HEK293 (cell line): Measurements from ENCODE around the gene PIGH.

Source experiments
- CTCF ChIA-PET: fragments of 350-600 bp; formaldehyde crosslinking; extraction: SDS; loops from one replicate; lab custom pipeline; 2021; ENCODE audit warnings: antibody characterized with exemption; lab: Yijun Ruan, JAX
- POLR2A ChIA-PET: fragments of 300-600 bp; formaldehyde crosslinking; extraction: SDS; loops from one replicate; lab custom pipeline; 2020; ENCODE audit warnings: antibody characterized with exemption, inconsistent platforms; lab: Yijun Ruan, JAX
- H3K27ac ChIP-seq: fragments of 200-500 bp; sonication (Bioruptor generic); 2 replicates; pipeline ENCODE4 v1.5.1; 2014; ENCODE audit warnings: low read depth, low read length, control low read depth, inconsistent platforms; ENCODE audit errors: extremely low read depth
- H3K36me3 ChIP-seq, 2 experiments: fragments of 200-500 bp in 1 of 2; sonication (Bioruptor generic) in 1 of 2; 1 replicate in 1 of 2; 2 replicates in 1 of 2; pipeline ENCODE4 v1.5.1; 2014 to 2017; ENCODE audit warnings: inconsistent platforms in 2 of 2, low read length in 2 of 2; ENCODE audit not compliant: control insufficient read depth in 2 of 2, insufficient read depth in 1 of 2
- H3K4me1 ChIP-seq: fragments of 200-500 bp; sonication (Bioruptor generic); 2 replicates; pipeline ENCODE4 v1.5.1; 2014; ENCODE audit warnings: mild to moderate bottlenecking, low read length, inconsistent platforms; ENCODE audit not compliant: control insufficient read depth, insufficient read depth
- H3K4me3 ChIP-seq: 2 replicates; pipeline ENCODE4 v1.5.1; 2011; ENCODE audit warnings: low read depth, mild to moderate bottlenecking, control low read depth, low read length, moderate library complexity
- H3K9me3 ChIP-seq: fragments of 200-500 bp; sonication (Bioruptor generic); 2 replicates; pipeline ENCODE4 v1.5.1; 2014; ENCODE audit warnings: low read depth, low read length, inconsistent platforms; ENCODE audit not compliant: control insufficient read depth, insufficient read depth
- CTCF ChIP-seq: fragments of 450-650 bp; formaldehyde crosslinking; IDR thresholded peaks from 2 replicates; pipeline ENCODE4 v1.5.1; 2016; ENCODE audit warnings: missing biosample characterization, missing genetic modification characterization
- GLI4 ChIP-seq: fragments of 450-650 bp; formaldehyde crosslinking; IDR thresholded peaks from 2 replicates; pipeline ENCODE4 v1.5.1; 2016; ENCODE audit warnings: missing biosample characterization, missing genetic modification characterization
- KLF1 ChIP-seq: fragments of 450-650 bp; formaldehyde crosslinking; IDR thresholded peaks from 2 replicates; pipeline ENCODE4 v1.5.1; 2016; ENCODE audit warnings: missing biosample characterization, missing genetic modification characterization
- MEIS1 ChIP-seq: sonication (generic); formaldehyde crosslinking; IDR thresholded peaks from 2 replicates; pipeline ENCODE4 v1.8.1; 2022; ENCODE audit warnings: missing genetic modification reagents, mild to moderate bottlenecking, borderline replicate concordance
- MYNN ChIP-seq: fragments of 450-650 bp; formaldehyde crosslinking; IDR thresholded peaks from 2 replicates; pipeline ENCODE4 v1.5.1; 2016; ENCODE audit warnings: missing biosample characterization, missing genetic modification characterization, borderline replicate concordance
- PRDM2 ChIP-seq: fragments of 450-650 bp; formaldehyde crosslinking; IDR thresholded peaks from 2 replicates; pipeline ENCODE4 v1.5.1; 2016; ENCODE audit warnings: missing biosample characterization, missing genetic modification characterization, borderline replicate concordance
- SALL2 ChIP-seq: fragments of 450-650 bp; formaldehyde crosslinking; IDR thresholded peaks from 2 replicates; pipeline ENCODE4 v1.5.0; 2017; ENCODE audit warnings: missing biosample characterization, mild to moderate bottlenecking, missing genetic modification characterization, borderline replicate concordance
- SCRT2 ChIP-seq: fragments of 450-650 bp; formaldehyde crosslinking; IDR thresholded peaks from 2 replicates; pipeline ENCODE4 v1.5.1; 2016; ENCODE audit warnings: missing biosample characterization, missing genetic modification characterization
- ZBTB1 ChIP-seq: fragments of 450-650 bp; formaldehyde crosslinking; IDR thresholded peaks from 2 replicates; pipeline ENCODE4 v1.5.1; 2016; ENCODE audit warnings: missing biosample characterization, missing genetic modification characterization
- ZBTB21 ChIP-seq: fragments of 450-650 bp; formaldehyde crosslinking; IDR thresholded peaks from 2 replicates; pipeline ENCODE4 v1.5.1; 2017; ENCODE audit warnings: missing biosample characterization, missing genetic modification characterization
- ZNF266 ChIP-seq: fragments of 450-650 bp; formaldehyde crosslinking; IDR thresholded peaks from 2 replicates; pipeline ENCODE4 v1.5.1; 2016; ENCODE audit warnings: missing biosample characterization, missing genetic modification characterization, low read depth
- ZNF274 ChIP-seq, 2 experiments: fragments of 200-500 bp in 1 of 2; fragments of 450-650 bp in 1 of 2; sonication (Bioruptor generic) in 1 of 2; formaldehyde crosslinking in 1 of 2; IDR thresholded peaks; 2 replicates each; pipeline versions ENCODE4 v1.5.1 to v1.6.1; 2014 to 2016; ENCODE audit warnings: borderline replicate concordance in 1 of 2, inconsistent platforms in 1 of 2, low read length in 1 of 2, missing biosample characterization in 1 of 2, missing genetic modification characterization in 1 of 2
- ZNF366 ChIP-seq: fragments of 450-650 bp; formaldehyde crosslinking; conservative IDR thresholded peaks from 2 replicates; pipeline ENCODE4 v1.5.1; 2016; ENCODE audit warnings: missing biosample characterization, missing genetic modification characterization
- ZNF423 ChIP-seq: fragments of 450-650 bp; formaldehyde crosslinking; IDR thresholded peaks from 2 replicates; pipeline ENCODE4 v1.5.1; 2016; ENCODE audit warnings: missing biosample characterization, missing genetic modification characterization
- ZNF473 ChIP-seq: fragments of 450-650 bp; formaldehyde crosslinking; IDR thresholded peaks from 2 replicates; pipeline ENCODE4 v1.5.1; 2017; ENCODE audit warnings: missing biosample characterization, missing genetic modification characterization
- ZNF48 ChIP-seq: fragments of 450-650 bp; formaldehyde crosslinking; IDR thresholded peaks from 2 replicates; pipeline ENCODE4 v1.5.1; 2016; ENCODE audit warnings: missing biosample characterization, missing genetic modification characterization
- ZNF529 ChIP-seq: fragments of 450-650 bp; formaldehyde crosslinking; IDR thresholded peaks from 2 replicates; pipeline ENCODE4 v1.5.1; 2017; ENCODE audit warnings: missing genetic modification characterization, missing biosample characterization; ENCODE audit not compliant: insufficient replicate concordance
- ZNF585B ChIP-seq: fragments of 450-650 bp; formaldehyde crosslinking; IDR thresholded peaks from 2 replicates; pipeline ENCODE4 v1.5.1; 2016; ENCODE audit warnings: missing biosample characterization, missing genetic modification characterization
- ZNF626 ChIP-seq: fragments of 450-650 bp; sonication (Bioruptor Pico); formaldehyde crosslinking; IDR thresholded peaks from 2 replicates; pipeline ENCODE4 v1.5.1; 2018; ENCODE audit warnings: missing biosample characterization, missing genetic modification characterization, inconsistent platforms
- ZNF645 ChIP-seq: fragments of 450-650 bp; formaldehyde crosslinking; IDR thresholded peaks from 2 replicates; pipeline ENCODE4; 2016; ENCODE audit warnings: missing biosample characterization, missing genetic modification characterization
- ZNF660 ChIP-seq: fragments of 450-650 bp; IDR thresholded peaks from 2 replicates; pipeline ENCODE4 v1.5.1; 2018; ENCODE audit warnings: missing biosample characterization, mild to moderate bottlenecking, missing genetic modification characterization
- ZNF707 ChIP-seq: fragments of 450-650 bp; formaldehyde crosslinking; IDR thresholded peaks from 2 replicates; pipeline ENCODE4 v1.5.1; 2016; ENCODE audit warnings: missing biosample characterization, missing genetic modification characterization
- ZNF785 ChIP-seq: fragments of 450-650 bp; formaldehyde crosslinking; IDR thresholded peaks from 2 replicates; pipeline ENCODE4 v1.5.1; 2016; ENCODE audit warnings: missing biosample characterization, missing genetic modification characterization
- ZNF843 ChIP-seq: fragments of 450-650 bp; formaldehyde crosslinking; IDR thresholded peaks from 2 replicates; pipeline ENCODE4 v1.5.1; 2016; ENCODE audit warnings: missing biosample characterization, missing genetic modification characterization

The PIGH gene

GRCh38 chr14:67577181-67577808 is 22.8 kb downstream of the PIGH start (continued):
- no peak for TF ChIP-seq ZNF423 (tag by site-specific recombination)
- TF ChIP-seq KLF1, result no peak
- no peak for TF ChIP-seq ZNF585B (tag by site-specific recombination)
- no peak for TF ChIP-seq CTCF (tag by site-specific recombination)

- Histone ChIP-seq H3K27ac (no peak overlapping the region), H3K36me3 (peaks cover 0 to 77% of the 10 kb centered on the region in 2 experiments; a peak in 1 of 3 replicates), H3K4me3 (no peak overlapping the region), H3K9me3 (no peaks in the 10 kb centered on the region), H3K4me1 (no peaks in the 10 kb centered on the region)
- POLR2A ChIA-PET, result interaction anchor here (1.3 kb wide), 1 partner anchor 24 kb away, joined by 3 read pairs; the partner anchor contains the start of gene PIGH
- no peak for TF ChIP-seq ZNF366
- 0 out of 2 replicates have a peak, but pooled peaks have one; percentile 13 for TF ChIP-seq SCRT2 (tag by site-specific recombination)
- CTCF ChIA-PET, result interaction anchor here (0.8 to 1.5 kb wide), 4 partner anchors 49 to 148 kb away, joined by 3 to 7 read pairs (median 4); no protein-coding TSS in a partner anchor
Observed at GRCh38 chr14:67576216-67576955, 23.7 kb downstream of the PIGH start.

GRCh38 chr14:67575684-67576083 is 24.4 kb downstream of the PIGH start:
- Histone ChIP-seq H3K36me3 (peaks cover 0 to 70% of the 10 kb centered on the region in 2 experiments; a peak in 1 of 3 replicates), H3K4me3 (no peak overlapping the region), H3K4me1 (no peaks in the 10 kb centered on the region), H3K27ac (no peak overlapping the region), H3K9me3 (no peaks in the 10 kb centered on the region)
- ChIA-PET CTCF (interaction anchor here (0.8 to 1.5 kb wide), 4 partner anchors 50 to 148 kb away, joined by 3 to 6 read pairs (median 3); no protein-coding TSS in a partner anchor), POLR2A (no interaction called here)
- TF ChIP-seq ZNF660 (no peak), ZNF645 (tag by site-specific recombination) (no peak), ZNF48 (no peak), SALL2 (no peak), PRDM2 (tag by site-specific recombination) (no peak), ZNF266 (no peak), ZNF843 (tag by site-specific recombination) (no peak), ZNF274 (IDR thresholded peaks at IDR 0.05; ENCODE audit: low read length) (no peak), ZNF274 (tag by site-specific recombination; IDR thresholded peaks at IDR 0.05; ENCODE audit: borderline replicate concordance) (no peak), MYNN (tag by site-specific recombination) (no peak), GLI4 (tag by site-specific recombination) (no peak), ZNF785 (no peak), MEIS1 (no peak), ZBTB21 (tag by site-specific recombination) (no peak), ZBTB1 (tag by site-specific recombination) (no peak), ZNF626 (tag by site-specific recombination) (no peak), ZNF707 (tag by site-specific recombination) (no peak), ZNF529 (tag by site-specific recombination) (no peak), ZNF473 (tag by site-specific recombination) (no peak)
